NCI-H1105 treated with DMSO at 0.1 percent for 48 hours (cell line): ENCODE data around the gene ADAD2.
"Not testable (repeated sequence)": the region's sequence is repeated elsewhere in the genome, so short reads cannot be mapped to it uniquely, and the experiment has no call there.

Experiments
- DNase-seq: peaks from one replicate; lab custom pipeline; 2025; lab: John Stamatoyannopoulos, UW

The ADAD2 gene

GRCh38 chr16:84195201-84196093 lies 4.5 kb downstream of the ADAD2 start:
- no peak for DNase-seq

GRCh38 chr16:84196101-84196500 lies 5.1 kb downstream of the ADAD2 start:
- DNase-seq: no peak

GRCh38 chr16:84196727-84197394 lies 5.9 kb downstream of the ADAD2 start:
- DNase-seq: no peak

GRCh38 chr16:84197466-84198128 lies 6.6 kb downstream of the ADAD2 start:
- DNase-seq: no peak

- no peak for DNase-seq
Observed at GRCh38 chr16:84198401-84198800, 7.4 kb downstream of the ADAD2 start.

- DNase-seq: no peak
Observed at GRCh38 chr16:84199097-84199496, 8.1 kb downstream of the ADAD2 start.

DNA sequence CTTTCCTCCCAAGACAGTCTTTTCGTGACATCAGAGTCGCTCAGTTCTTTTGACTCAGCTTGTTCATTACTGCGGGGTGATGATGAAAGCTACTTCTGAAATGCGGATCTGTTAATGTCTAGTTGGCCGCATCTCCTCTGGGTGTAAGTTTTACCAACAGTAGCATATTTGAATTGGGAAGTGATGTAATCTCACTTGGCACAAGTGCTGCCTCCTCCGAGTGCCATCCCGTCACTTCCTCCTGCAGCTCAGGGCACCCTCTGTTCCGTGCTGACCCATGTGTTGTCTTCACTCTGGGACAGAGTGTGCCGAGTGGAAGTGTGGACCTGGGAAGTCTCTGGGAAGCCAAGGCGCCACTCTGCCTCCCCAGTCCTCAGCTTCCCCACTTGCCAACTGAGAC lies 8.9 kb downstream of the ADAD2 start:
- no peak for DNase-seq

DNA sequence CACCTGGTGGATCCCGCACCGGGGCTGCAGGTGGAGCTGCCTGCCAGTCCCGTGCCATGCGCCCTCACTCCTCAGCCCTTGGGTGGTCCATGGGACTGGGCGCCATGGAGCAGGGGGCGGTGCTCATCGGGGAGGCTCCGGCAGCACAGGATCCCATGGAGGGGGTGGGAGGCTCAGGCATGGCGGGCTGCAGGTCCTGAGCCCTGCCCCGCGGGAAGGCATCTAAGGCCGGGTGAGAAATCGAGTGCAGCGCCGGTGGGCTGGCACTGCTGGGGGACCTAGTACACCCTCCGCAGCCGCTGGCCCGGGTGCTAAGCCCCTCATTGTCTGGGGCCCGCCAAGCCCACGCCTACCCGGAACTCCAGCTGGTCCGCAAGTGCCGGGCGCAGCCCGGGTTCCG lies 13.6 kb downstream of the ADAD2 start:
- not testable (repeated sequence) for DNase-seq

GRCh38 chr16:84205123-84205522 lies 14.2 kb downstream of the ADAD2 start:
- DNase-seq: not testable (repeated sequence)

DNA sequence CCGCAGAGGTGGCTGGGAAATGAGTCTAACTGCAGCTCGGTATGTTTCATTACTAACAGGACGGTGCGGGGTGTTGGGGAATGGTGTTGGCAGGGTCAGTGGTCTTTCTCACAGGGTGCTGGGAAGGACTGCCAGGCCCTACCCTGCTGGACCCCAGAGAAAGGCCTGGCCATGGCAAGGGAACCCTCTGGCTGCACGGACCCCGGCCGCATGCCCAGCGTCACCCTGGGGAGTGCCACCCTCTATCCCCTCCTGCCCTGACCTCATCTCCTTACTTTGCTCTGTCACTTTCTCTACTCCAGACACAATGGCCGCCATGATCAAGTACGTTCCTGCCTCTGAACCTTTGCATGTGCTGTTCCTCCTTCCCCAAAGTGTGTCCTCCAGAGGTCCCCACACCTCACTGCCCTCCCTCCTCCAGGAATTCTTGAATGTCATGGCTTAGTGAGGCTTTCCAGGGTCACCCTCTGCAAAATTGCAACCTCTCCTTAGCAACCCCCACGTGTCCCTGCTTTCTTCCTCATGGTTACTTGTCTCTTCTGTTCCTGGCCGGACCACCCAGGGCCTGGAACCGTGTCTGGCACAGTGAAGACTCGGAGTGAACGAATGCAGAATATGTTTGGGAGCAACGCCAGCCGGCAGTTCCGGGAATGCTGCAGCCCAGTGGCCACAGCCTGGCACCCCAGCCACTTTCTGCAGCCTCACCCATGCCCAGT lies 15.2 kb downstream of the ADAD2 start:
- DNase-seq: no peak

DNA sequence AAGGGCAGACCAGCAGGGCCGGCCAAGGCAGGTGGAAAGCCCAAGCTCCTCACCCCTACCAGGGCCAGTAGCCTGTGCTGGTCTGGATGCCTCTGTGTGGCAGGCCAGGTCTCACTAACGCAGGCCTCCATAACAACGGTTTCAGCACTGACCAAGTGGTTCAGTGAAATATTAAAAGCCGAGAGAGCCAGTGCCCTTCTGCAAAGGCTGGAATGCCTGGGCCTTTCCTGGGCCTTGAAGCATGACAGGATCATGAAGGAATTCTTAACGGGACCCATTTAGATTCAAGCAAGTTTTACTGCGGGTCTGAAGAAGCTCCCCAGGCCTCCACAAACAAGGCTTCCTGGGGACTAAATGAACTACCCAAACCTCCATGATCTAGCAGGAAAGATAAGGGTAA lies 16.3 kb downstream of the ADAD2 start:
- DNase-seq: no peak

DNA sequence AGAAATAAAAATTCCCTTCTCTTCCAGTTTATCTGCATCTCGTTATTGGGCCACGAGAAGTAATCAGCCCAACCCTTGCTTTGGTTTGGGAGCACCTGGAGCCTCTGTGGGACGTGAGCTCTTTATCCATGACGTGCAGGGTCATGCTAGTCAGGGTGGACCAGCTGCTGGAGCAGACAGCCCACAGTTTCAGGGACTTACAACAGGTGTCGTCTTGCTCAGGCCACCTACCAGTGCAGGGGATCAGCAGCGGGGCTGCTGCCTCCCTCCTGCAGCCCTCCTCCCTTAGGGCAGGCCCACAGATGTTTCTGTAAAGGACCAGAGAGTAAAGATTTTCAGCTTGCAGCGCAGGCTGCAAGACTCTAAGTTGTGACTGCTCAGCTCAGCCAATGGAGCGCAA lies 16.9 kb downstream of the ADAD2 start:
- DNase-seq: no peak

DNA sequence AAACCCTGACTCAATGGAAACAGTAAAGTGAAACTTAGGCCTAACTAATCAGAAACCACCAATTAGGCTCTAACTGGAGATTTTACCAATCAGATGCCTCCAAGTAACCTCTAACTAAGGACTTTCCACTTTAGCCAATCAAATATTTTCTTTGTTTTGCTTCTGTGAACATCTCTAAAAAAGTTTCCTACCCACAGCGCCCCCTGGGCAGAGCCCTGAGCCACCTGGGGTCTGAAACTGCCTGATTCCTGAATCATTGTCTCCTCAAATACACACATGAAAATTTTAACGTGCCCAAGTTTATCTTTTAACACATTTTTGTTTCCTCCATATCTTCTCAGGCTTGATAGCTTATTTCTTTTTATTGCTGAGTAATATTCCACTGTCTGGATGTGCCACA lies 19.0 kb downstream of the ADAD2 start:
- DNase-seq: no peak

DNA sequence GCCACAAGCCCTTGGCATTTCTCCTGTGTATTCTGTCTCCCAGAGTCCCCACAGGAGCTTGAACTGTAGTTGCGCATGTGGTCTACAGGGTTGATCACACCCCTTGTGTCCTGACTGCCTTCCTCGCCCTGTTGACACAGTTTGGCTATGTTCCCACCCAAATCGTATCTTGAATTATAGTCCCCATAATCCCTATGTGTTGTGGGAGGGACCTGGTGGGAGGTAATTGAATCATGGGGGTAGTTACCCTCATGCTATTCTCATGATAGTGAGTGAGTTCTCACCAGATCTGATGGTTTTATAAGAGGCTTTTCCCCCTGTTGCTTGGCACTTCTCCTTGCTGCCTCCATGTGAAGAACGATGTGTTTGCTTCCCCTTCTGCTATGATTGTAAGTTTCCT lies 21.2 kb downstream of the ADAD2 start:
- no peak for DNase-seq

DNA sequence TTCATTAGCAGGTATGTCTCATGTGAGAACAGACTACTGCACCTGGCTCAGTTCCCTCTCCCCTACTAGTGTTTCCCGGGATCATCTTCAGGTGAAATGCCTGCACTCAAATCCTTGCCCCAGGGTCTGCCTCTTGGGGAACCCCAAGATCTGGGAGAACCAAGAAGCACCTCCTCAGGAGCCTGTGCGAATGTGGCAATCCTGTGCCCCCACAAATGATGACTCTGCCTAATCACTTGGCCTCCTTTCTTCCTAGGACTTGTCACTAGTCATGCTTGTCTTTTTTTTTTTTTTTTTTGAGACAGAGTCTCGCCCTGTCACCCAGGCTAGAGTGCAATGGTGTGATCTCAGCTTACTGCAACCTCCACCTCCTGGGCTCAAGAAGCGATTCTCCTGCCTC lies 21.7 kb downstream of the ADAD2 start:
- DNase-seq: no peak

GRCh38 chr16:84214451-84215066 lies 23.6 kb downstream of the ADAD2 start:
- no peak for DNase-seq

DNA sequence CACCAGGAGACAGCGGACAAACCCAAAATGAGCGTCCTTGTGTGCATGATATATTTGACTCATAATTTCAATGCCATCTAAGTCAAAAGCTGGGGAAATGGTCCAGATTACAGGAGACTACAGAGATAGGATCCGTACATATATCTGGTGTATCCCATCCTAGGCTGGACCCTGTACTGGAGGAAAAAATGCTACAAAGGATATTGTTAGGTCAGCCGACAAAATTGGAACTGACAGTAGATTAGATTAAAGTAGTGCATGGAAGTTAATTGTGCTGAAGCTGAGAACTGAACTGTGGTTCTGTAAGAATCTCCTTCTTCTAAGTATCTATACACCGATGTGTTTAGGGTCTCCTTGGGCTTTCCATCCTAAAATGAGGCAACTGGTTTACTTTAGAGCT lies 24.6 kb downstream of the ADAD2 start:
- no peak for DNase-seq

DNA sequence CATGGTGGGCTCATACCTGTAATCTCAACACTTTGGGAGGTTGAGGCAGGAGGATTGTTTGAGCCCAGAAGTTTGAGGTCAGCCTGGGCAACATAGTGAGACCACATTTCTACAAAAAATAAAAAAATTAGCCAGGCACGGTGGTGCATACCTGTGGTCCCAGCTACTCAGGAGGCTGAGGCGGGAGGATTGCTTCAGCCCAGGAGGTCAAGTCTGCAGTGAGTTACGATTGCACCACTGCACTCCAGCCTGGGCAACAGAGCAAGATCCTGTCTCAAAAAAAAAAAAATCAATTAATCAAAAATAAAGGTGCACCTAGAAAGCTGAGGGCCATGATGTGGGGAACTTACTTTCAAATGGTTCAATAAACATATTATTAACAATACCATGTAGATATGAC lies 25.2 kb downstream of the ADAD2 start:
- DNase-seq: not testable (repeated sequence)

DNA sequence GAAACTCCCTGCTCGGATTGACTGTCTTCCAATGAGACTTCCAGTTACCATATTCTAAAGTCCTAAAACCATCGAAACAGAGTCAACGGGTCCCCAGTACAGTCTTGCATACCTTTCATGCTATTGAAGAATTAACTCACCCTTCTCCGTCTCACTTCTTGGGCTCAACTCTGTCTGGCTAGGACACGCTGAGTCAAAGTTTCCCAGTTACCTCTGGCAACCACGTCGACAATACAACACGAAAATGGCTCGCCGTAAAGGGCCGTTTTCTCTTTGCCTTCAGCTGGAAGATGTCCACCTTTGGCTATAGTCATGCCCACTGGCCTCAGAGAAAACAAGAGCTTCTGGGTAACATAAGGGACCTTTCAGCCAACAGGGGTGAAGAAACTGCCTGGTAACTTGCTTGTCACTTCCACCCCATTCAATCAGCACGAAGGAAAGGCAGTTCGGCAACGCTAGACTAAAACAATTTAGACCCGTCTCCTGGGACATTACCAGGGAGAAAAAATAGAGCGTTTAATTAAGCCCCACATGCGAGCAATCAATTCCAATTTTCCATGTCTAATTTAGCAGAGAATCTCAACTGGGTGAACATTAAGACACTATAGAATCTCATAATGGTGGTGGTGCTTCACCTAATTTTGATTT lies 27.3 kb downstream of the ADAD2 start:
- DNase-seq: no peak

DNA sequence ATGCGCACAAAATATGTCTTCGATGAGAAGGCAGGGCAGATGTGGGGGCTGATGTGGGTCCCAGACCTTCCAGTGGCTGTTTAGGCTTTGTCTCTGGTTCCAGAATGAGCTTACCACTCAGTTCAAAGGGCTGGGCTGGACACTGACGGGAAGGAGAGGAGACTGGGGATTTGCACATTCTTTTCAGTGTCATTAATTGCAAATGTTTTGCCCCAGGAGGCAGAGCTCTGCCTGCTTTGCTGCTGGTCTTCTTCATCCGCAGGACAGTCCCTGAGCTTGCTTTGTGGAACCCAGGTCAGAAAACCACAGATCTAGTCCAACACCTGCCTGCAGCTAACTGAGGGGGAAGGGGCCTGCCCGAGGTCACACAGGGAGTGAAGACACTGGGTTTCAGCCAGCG lies 28.0 kb downstream of the ADAD2 start:
- DNase-seq: no peak

DNA sequence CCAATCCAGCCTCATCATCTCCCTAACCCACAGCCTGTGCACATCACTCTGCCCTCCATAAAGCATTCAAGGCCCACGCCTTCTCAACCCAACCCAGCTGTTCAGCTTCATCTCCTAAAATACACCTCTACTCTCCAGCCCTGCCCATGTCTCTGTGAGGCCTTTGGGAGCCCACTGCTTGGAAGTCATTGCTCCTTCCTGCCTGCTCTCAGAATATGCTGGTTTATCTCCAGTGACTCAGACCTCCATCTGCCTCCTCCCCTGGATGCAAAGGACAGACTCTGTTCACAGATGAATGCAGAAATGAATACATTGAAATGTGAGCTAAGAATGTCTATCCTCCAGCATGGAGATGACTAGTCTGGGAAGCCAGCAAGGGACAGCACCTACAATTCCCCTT lies 29.9 kb downstream of the ADAD2 start:
- DNase-seq: no peak
